NCI-H226 (cell line): ENCODE measurements around the gene PTPRN2.
"Not testable (repeated sequence)": the region's sequence is repeated elsewhere in the genome, so short reads cannot be mapped to it uniquely, and the experiment has no call there.

ENCODE experiments used
- DNase-seq: peaks from one replicate; pipeline ENCODE4 v3.0.0-alpha.2; 2015

PTPRN2 gene

DNA sequence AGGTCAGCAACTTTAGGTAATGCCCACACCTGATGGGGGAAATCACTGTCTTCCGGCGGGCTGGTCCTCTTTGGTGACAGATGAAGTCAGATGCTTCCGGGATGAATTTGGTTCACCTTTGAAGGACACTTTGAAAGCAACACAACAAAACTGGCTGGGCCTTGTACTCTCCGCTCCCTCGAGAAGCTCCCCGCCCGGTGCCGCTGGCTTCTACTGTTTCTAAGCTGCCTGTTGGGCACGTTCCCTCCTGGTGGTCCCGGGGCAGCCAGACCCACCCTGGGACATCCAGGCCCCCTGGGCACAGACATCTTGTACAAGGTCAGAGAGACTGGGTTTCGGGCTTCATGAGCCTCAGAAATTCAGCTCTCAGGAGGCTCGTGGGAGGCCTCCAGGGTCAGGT lies 798.5 kb downstream of the PTPRN2 start:
- DNase-seq, result no peak

DNA sequence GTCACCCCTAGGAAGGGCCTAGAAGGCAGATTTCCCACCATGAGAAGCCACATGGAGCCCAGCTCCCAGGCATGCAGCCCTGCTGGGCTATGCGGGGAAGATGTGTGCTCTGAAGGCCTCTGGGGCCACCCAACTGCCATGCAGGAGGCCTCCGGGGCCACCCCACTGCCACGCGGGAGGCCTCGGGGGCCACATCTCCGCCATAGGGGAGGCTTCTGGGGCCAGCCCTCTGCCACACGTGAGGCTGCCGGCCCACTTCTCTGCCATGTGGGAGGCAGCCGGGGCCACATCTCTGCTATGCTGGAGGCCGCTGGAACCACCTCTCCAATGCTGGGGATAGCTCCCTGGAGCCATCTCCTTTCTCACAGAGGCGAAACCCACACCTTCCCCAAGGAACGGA lies 799.0 kb downstream of the PTPRN2 start:
- DNase-seq, result no peak

DNA sequence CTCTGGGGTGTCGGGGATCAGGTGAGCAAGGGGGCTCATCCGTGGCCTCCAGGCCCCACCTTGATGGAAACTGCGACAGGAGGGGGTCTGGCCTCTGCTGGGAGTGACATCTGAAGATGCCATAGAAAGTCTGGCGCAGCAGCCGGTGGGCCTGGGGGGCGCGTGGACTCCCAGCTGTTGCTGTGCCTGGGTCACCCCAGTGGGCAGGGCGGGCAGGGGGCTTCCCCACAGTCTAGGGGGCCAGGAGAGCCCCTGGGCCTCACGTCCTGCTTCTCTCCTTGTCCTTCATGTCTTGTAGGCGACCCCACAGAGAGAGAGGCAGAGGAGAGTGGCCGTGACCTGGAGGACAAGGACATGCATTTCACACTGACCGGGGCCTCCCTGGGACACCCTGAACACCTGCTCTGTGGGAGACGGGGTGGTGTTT lies 800.3 kb downstream of the PTPRN2 start:
- no peak for DNase-seq

DNA sequence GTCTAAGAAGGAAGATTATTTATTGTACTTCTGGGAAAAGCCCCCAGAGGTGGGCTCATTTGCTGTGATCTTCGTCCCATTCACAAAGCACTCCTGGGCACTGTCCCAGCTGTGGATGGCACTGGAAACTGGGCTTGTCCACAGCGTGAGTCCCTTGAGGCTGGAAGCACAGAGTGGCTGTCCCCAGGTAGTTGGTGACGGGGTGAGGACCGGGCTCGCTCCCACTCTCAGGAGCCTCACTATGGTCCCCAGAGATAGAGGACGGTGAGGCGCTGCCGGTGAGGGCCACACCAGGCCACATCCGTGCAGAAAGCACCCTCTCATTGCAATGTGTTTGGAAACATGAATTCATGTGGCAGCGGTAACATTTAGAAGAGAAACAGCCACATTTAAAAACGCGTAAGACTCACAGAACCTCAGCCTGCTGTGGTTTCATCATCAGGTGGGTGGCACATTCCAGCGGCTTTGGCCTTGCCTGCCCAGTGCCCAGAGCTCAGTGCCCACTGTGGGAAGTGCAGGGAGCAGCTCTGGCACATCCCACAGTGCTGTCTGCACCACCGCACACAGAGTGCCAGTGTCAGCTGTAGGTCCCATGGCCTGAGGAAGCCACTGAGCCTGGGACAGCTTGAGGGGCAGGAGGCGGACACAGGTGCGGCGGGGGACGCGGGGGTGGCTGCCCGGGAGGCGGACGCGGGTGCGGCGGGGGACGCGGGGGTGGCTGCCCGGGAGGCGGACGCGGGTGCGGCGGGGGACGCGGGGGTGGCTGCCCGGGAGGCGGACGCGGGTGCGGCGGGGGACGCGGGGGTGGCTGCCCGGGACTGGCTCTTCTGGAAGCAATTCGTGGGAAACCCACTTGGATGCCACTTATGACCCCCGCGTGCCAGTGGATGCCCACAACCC lies 801.0 kb downstream of the PTPRN2 start:
- DNase-seq, result no peak

DNA sequence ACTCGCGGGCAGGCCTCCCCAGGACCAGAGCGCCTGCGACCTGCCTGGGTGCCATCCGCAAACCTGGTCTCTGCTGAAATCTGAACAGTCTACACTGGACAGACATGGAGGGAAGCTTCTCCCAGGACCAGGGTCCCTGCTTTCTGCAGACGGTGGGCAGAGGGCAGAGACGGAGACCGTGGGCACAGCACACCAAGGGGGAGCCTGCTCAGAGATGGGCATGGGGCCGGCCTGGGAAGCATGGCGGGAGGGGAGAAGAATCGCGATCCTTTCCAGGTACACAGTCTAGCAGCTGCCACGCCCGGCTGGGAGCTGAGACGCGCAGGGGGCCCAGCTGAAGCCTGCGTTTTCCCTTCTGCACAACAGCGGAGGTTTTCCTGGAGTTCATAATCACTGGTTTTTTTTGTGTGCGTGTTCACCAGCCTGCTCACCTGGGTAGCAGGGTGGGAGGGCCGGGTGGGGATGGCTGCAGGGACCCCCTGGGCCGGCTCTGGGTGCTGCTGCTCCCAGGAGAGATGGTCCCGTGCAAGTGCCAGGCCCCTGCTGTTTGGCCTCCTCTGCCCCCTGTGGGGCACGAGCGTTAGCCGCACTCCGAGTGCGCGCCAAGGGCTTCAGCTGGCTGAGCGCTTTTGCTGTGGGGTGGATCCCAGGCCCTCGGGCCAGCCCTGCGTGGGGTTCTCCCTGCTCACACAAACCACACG lies 802.0 kb downstream of the PTPRN2 start:
- no peak for DNase-seq

DNA sequence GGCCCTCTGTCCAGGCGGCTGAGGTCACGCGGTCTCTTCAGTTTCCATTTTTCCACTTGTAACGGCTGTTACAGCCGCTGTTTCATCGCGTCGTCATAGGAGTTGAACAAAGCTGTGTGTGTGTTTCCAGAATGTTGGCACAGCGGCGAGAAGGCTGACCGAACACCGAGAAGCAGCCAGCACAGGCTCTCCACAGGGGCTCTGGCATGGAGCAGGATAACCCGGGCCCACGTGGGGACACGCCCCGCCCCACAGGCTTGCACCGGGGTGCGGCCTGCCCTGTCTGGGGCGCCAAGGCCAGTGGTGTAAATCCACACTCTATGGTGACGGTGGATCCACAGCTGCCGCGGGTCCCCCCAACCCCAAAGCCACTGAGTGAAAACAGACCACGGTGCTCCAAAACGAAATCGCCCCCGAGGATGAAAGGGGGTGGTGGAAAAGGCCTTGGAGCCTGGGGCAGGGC lies 802.6 kb downstream of the PTPRN2 start:
- no peak for DNase-seq

DNA sequence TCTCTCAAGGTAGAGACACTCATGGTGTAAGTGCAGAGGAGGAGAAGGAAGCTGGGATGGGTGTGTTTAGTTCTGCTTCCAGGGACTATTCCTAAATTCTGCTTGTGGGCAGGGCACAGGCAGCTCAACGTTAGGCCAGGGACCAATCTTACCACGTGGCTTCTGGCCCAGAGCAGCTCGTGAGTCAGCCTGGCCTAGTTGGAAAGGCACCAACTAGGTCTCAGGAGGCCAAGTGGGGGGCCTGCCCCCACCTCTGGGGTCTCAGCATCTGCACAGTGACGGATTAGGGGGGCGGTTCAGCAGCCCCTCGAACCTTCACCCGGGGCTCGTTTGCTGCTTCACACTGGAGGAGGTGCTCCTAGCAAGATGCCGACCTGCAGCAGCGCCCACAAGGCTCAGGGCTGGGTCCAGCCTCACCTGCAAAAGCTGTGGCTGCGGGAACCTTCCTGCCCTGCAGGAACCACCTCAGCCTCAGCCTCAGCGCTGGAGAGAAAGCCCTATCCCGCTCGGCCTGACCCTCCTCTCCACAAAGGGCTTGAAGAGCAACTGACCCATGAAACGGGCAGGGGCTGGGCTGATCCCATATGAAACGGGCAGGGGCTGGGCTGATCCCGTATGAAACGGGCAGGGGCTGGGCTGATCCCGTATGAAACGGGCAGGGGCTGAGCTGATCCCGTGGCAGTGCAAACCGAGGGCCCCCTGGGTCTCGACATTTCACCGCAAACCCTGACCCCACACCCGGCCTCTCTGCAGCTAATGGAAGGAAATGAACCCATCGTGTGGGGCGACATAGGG lies 803.4 kb downstream of the PTPRN2 start:
- no peak for DNase-seq

DNA sequence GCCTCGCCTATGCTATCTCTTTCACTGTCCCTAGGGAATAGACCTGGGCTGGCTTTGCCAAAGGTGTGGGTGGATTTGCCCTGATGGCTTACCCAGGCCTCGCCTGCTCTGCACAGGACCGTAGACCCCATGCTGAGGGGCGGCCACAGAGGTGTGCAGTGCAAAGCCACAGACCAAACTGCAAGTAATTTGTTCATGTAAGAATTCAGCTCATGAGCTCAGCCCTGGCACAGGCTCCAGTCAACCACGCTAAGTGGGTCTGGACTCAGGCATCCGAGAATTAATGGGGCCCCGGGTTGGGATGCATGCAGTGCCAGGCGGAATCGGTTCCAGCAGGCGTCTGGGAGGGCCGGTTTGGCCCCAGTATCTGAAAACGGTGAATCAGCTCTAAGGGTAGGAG lies 805.6 kb downstream of the PTPRN2 start:
- DNase-seq, result no peak

DNA sequence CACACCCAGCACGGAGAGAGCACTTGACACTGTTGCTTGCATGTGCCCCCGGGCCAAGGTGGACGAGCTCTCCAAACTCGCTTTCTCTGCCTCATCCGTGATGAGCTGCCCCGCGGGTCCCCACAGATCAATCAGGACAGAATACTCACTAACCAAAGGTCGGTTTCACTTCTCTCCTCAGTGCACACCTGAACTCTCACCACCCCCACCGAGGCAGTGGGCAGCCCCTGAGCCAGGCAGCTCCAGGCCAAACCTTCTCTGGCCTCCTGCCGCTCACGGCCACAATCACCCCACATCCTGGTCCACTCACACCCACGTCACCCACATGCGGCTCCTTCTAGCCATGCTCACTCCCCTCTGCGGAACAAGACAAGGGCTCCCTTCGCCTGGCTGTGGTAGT lies 806.9 kb downstream of the PTPRN2 start:
- DNase-seq, result no peak

DNA sequence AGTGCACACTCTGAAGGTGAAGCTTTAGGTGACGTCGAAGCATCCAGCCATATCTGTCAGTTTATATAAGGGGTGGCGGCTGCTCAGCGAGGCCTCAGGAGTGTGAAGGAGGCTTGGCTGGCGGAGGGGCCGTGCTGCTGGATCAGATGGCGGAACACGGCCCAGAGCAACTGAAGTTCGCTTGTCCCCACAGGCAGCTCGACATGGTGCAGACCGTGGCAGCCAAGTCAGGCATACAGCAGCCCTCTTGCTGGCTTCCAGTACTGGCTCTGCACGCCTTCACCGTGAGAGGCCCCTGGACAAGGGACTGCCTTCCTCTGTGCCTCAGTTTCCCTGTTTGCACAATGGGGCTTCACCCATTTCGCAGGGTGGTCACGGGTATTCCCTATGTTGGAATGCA lies 807.3 kb downstream of the PTPRN2 start:
- DNase-seq, result no peak

DNA sequence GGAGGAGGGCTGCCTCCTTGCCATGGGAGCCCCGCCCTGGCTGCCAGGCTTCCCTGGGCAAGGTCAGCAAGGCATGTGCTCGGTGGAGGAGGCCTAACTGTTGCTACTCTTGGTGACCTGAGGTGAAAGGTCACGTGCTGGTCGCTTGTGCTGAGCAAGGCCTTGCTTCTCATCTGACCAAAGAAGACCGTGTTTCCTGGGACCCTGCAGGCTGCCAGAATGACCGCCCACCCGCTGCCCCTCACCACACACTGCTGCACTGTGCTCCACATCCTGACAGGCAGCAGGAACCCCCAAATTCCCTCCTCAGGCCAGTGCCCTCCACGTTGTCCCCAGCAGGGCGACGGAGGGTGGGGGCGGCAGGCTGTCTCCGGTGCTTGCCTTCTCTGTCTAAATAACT lies 808.4 kb downstream of the PTPRN2 start:
- DNase-seq, result no peak

DNA sequence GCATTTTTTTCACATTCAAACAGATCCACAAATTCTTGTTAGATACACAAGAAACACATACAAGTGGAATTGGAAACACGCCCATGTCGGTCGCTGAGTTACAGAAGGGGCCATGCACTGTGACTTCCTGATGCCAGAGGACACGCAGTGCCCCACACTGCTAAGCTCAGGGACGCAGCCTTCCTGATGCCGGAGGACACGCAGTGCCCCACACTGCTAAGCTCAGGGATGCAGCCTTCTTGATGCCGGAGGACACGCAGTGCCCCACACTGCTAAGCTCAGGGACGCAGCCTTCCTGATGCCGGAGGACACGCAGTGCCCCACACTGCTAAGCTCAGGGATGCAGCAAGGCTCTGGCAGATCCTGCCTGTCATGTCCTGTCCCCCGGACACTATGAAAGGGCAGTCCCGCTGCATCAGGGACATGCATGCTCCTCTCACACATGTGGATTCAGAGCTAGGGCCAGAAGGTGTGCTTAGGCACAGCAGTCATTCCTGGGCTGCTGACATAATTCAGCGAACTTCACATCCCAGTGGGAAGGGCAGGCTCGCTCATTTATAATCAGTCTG lies 810.3 kb downstream of the PTPRN2 start:
- DNase-seq, result not testable (repeated sequence)

DNA sequence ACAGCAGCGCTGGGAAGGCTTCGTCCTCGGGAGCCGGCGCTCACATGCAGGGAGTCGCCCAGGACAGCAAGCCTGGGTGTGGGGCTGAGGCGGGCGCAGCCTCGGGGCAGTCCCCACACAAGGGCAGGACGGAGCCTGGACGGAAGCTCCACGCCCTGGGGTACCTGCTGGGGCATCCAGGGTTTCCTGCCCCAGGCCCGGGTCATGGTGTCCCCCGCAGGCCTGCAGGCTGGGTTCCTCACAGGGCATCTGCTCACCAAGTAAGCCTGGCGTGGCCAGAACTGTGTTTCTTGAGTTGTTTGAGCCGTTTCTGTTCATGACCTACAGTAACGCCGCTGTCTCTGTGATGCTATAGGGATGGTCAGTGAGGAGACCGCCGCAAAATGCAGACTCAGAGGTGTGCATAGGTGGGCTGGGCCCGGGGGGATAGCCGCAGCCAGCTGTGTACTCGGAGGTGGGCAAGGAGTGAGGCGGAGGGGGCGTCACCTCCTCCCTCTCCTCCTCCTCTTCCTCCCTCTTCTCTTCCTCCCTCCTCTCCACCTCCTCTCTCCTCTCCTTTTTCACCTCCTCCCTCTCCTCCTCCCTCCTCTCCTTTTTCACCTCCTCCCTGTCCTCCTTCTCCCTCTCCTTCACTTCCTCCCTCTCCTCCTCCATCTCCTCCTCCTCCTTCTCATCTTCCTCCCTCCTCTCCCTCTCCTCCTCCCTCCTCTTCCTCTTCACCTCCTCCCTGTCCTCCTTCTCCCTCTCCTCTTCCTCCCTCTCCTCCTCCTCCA lies 811.9 kb downstream of the PTPRN2 start:
- no peak for DNase-seq

DNA sequence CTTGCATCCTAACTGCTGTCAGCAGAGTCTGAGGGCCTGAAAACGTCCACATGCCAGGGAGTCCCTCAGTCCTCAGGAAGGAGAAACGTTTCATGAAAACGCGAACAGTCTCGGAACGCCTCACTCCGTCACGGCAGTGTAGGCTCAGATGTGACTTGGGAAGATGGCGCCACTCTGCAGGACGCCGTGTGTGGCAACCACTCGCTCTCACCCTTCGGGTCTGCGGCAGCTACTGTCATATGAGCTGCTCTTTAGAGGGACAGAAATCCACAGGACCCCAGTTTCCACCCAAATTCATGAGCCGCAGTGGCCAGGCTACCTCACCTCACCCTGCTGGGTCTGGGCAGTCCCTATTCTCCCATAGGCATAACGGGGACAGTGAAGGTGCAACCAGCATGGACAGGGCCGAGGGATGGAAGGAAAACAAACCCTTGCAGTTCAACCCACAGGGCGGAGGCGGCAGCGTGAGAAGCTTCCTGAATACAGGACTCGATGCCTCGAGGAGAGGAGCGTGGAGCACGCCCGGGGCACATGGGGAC lies 812.5 kb downstream of the PTPRN2 start:
- no peak for DNase-seq

DNA sequence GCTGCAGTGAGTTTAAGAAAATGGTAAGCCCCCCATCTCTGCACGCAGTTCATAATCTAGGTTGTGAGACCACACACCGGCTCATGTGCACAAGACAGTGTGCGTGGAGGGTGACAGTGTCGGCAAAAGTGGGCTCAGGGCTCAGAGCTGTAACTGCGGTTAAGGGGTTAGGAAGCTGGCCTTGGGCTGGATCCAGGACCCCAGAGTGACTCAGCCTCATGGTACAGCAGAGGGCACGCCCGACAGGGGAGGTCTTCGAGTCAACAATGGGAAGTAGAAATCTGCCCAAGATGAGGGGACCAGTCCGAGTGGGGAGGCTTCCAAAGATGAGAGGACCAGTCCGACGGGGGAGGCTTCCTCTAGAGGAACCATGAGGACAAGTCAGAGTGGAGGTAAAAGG lies 813.1 kb downstream of the PTPRN2 start:
- DNase-seq, result no peak

DNA sequence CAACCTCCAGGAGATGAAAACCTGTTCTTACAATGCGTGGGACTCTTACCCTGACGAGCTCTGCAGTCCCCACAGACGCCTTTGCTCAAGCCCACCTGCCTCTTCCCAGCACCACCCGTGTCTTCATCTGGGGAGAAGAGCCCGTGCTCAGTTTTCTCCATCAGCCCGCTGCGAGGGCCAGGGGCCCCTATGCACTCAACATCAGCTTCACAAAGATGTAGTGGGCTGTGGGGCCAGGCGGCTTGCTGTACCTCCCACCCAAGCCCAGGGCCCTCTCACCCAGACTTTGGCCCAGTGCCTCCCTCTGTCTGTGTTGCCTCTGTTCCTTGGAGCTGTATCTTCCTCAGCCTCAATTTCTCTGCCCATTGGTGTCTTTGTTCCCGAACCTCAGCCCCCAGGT lies 814.3 kb downstream of the PTPRN2 start:
- no peak for DNase-seq

DNA sequence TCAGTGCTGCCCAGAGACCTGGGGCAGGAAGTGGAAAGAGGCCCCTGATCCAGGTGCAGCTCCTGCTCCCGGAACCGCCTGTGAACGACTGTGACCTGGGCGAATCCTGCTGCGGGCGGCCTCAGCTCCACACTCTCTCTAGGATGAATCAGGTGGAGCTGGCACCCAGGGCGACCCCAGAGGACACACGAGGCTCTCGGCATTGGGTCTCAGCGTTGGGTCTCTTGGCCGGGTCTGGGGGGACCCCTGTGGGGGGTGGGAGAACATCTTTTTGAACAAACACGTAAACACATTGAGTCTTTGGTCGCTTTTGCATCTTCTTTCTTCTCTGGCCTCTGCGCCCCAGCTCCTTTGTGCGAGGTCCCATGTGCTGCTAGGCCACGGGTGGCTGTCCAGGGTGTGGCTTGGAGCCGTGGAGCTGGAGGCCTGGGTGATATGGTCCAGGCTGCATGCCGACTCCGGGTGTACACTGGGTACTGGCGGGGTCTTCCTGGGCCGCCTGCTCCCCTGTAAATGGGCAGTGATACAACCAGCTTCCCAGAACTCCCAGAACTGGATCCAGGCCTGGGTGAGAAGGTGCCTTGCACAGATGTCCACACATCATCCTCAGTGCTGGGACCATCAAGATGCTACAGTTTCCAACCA lies 815.0 kb downstream of the PTPRN2 start:
- no peak for DNase-seq

DNA sequence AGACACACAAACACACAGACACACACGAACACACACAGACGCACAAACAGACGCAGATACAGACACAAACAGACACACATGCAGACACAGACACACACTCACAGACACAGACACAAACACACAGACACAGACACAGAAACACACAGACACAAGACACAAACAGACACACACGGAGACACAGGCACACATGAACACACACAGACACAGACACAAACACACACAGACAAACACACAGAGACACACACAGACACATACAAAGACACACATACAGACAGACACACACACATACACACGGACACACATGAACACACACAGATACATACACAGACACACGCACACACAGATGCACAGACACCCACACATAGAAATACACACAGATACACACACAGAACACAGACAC lies 815.9 kb downstream of the PTPRN2 start:
- DNase-seq, result no peak

DNA sequence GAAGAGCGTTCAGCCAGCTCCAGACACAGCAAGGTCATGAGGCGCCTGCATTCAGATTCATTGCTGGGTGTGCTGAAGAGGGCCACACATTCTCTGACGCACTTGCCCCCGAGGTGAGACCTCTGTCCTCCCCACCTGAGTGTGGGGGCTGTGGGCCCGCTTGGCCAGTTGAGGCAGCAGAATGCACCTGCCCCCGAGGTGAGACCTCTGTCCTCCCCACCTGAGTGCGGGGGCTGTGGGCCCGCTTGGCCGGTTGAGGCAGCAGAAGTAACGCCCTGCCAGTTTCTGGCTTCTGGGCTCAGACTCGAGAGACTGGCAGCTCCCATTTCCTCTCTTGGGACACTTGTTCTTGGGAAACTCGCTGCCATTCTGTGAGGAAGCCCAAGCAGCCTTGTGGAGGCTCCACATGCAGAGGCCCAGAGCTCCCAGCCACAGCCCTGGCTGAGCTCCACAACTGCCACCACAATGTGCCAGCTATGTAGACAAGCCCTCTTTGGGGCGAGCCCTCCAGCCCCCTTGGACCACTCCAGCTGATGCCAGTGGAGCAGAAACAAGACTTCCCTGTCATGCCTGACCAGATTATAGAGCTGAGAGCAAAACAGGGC lies 816.8 kb downstream of the PTPRN2 start:
- DNase-seq, result no peak

DNA sequence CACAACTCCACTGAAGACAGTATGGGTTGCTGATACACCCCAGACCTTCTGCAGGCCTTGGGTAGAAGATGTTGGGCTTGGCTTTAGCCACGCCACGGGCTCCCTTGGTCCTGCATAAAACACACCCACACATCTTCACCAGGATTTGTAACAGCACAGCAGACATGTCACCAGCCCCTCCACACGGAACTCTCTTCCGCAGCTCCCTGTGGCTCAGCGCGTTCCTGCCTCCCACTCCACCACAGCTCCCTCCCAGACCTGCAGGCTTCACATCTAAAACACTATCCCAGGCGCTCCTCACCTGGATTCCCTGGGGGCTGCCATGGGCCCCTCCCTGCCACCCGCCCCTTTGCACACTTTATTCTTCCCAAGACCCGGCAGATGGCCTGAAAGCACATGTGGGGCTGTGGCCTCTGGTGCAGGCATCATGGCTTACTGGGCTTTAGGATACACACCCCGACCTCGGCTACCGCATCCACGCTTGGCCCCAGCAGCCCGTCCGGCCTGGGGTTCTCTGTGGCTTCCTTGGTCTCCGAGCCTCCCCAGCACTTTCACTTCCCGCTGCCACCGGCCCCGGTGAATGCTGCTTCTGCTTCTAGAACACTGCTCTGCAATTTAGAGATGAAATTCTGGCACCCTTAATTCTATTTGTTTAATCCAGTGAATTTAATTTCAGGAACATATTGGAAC lies 818.0 kb downstream of the PTPRN2 start:
- DNase-seq, result no peak
